IPS DF 4.7 (cell line): ENCODE data around the gene LRRC8A.
"Not testable (repeated sequence)": the region's sequence is repeated elsewhere in the genome, so short reads cannot be mapped to it uniquely, and the experiment has no call there.

ENCODE experiments used
- DNase-seq: peaks from one replicate; pipeline ENCODE4 v3.0.0-alpha.2; 2013; ENCODE audit warnings: low spot score; ENCODE audit errors: extremely low read depth

The LRRC8A gene

DNA sequence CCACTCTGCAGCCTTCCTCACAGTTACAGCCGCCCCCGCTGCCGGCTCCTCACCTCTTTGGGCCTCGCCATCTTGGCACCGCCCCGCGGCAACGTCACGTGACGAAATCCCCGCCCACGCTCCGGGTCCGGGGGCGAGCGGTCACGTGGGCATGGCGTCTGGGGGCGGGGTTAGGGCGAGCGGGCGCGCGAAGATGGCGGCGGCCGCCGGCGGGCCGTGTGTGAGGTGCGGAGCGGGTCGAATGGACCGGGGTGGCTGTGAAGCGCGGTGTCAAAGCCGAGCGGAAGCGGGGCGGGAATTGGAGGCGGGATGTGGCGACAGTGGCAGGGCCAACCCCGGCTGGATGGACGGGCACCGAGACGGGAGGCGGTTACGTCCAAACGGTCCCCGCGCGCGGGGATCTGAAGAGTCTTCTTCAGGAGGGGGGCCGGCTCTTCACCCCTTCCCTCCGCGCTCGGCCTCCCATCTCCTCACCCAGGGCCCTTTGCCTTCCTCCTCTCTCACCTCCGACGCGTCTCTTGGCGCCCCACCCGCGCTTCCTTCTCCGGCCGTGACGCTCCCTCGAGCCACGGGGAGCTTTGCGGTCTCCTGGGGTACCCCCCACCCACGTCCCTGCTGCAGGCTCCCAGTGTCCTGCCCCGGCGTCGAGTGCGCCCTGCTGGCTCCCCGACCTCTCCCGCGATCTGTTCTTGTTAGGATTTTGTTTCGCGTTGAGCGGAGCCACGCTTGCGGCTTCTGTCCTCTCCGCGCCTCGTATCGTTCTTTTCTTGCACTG lies 65.8 kb downstream of the LRRC8A start, which contains the start of the genes DOLK and NUP188:
TSS of gene DOLK (minus strand) at position 77 of the 775 bp plus-strand sequence. CDS start 300 bp downstream, outside the sequence.
TSS of gene NUP188 (plus strand) at position 173 of the 775 bp plus-strand sequence. CDS start at position 194, 21 bp downstream.
- DNase-seq: peak; percentile 30

DNA sequence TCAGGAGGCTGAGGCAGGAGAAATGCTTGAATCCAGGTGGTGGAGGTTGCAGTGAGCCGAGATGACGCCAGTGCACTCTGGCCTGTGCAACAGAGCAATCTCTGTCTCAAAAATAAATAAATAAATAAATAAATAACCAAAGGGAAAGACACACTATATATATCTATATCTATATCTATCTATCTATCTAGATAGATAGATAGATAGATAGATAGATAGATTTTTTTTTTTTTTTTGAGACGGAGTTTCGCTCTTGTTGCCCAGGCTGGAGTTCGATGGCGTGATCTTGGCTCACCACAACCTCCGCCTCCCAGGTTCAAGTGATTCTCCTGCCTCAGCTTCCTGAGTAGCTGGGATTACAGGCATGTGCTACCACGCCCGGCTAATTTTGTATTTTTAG lies 79.5 kb downstream of the LRRC8A start:
- not testable (repeated sequence) for DNase-seq
